Spleen (tissue), 11 donors: ENCODE results near the gene KLHL30. TPM values are rescaled to one million over a fixed set of nuclear protein-coding genes. Genes with fewer than 3 reads are reported as not detected.

ENCODE experiments used
- DNase-seq: peaks from one replicate; pipeline ENCODE4 v3.0.0-alpha.2; 2020
- H3K27ac ChIP-seq, 8 donors: fragments of 200-600 bp; sonication (generic) in 7 of 8; 1 replicate in 4 of 8; 2 replicates in 4 of 8; pipeline versions ENCODE4 v1.5.0 to v1.8.0; 2016 to 2021; ENCODE audit warnings: inconsistent platforms in 4 of 8, mild to moderate bottlenecking in 4 of 8, moderate library complexity in 1 of 8
- H3K27me3 ChIP-seq, 7 donors: fragments of 200-600 bp; sonication (generic) in 6 of 7; replicated peaks in 1 of 7; 1 replicate in 4 of 7; 2 replicates in 3 of 7; pipeline versions ENCODE4 v1.5.0 to v1.8.0; 2016 to 2021; ENCODE audit warnings: inconsistent platforms in 3 of 7, mild to moderate bottlenecking in 1 of 7
- H3K36me3 ChIP-seq, 6 donors: fragments of 200-600 bp; sonication (generic) in 5 of 6; 1 replicate in 4 of 6; 2 replicates in 2 of 6; pipeline versions ENCODE4 v1.5.0 to v1.8.0; 2016 to 2021; ENCODE audit warnings: inconsistent platforms in 2 of 6
- H3K4me1 ChIP-seq, 6 donors: fragments of 200-600 bp; sonication (generic) in 5 of 6; 1 replicate in 3 of 6; 2 replicates in 3 of 6; pipeline versions ENCODE4 v1.5.0 to v1.8.0; 2016 to 2021; ENCODE audit warnings: inconsistent platforms in 3 of 6
- H3K4me3 ChIP-seq, 8 donors: fragments of 200-600 bp; sonication (generic) in 7 of 8; 1 replicate in 4 of 8; 2 replicates in 4 of 8; pipeline versions ENCODE4 v1.5.0 to v1.8.0; 2016 to 2021; ENCODE audit warnings: inconsistent platforms in 4 of 8, mild to moderate bottlenecking in 4 of 8, moderate library complexity in 2 of 8
- H3K9me3 ChIP-seq, 8 donors: fragments of 200-600 bp; sonication (generic) in 7 of 8; 1 replicate in 4 of 8; 2 replicates in 4 of 8; pipeline versions ENCODE4 v1.5.0 to v1.8.0; 2016 to 2021; ENCODE audit warnings: inconsistent platforms in 4 of 8
- CTCF ChIP-seq, 11 experiments: fragments of 200-600 bp in 7 of 11; fragments of 450-650 bp in 4 of 11; sonication (generic) in 4 of 11; IDR thresholded peaks in 8 of 11; conservative IDR thresholded peaks in 3 of 11; 1 replicate in 7 of 11; 2 replicates in 4 of 11; pipeline versions ENCODE4 v1.4.0 to v1.8.0; 2016 to 2021; ENCODE audit warnings: antibody characterized with exemption in 11 of 11, inconsistent platforms in 4 of 11, mild to moderate bottlenecking in 1 of 11
- POLR2A ChIP-seq, 3 donors: fragments of 450-650 bp; IDR thresholded peaks; one replicate each; pipeline ENCODE4 v1.5.1; 2017; ENCODE audit warnings: antibody characterized with exemption in 3 of 3, mild to moderate bottlenecking in 1 of 3
- POLR2AphosphoS5 ChIP-seq, 3 donors: sonication (generic); formaldehyde crosslinking; IDR thresholded peaks; one replicate each; pipeline ENCODE4 v1.5.1; 2017; ENCODE audit warnings: antibody characterized with exemption in 3 of 3
- WGBS, 5 donors: extraction: QIAGEN DNeasy Blood & Tissue Kit in 3 of 5; methylation state at CpG; one replicate each; pipeline versions ENCODE4 v1.1.5 to v1.1.7; 2013 to 2018; 5-methylcytosine and 5-hydroxymethylcytosine counted together
- intact Hi-C: fragments of 100-400 bp; cut with DNase I; formaldehyde crosslinking; loops from one replicate; pipeline ENCODE4 v1.15.0; 2023; ENCODE audit warnings: low total_unique reads
- polyA plus RNA-seq, 3 donors: library from polyadenylated mRNA; stranded (reverse); fragments of 200-250 nt; gene quantifications; one replicate each; pipeline ENCODE4 v1.2.1, GENCODE V29; 2013
- total RNA-seq, 7 donors: library from RNA; depleted of rRNA in 3 of 7; stranded (reverse); fragments of >200 nt in 3 of 7; fragmentation: NEBNext Ultra II Directional in 4 of 7; extraction: Animal tissue kit (Norgen Biotek cat#: 25700) in 4 of 7; gene quantifications; one replicate each; pipeline versions ENCODE4 v1.1.0 to v1.2.1, GENCODE V29; 2016 to 2021
- donor health status: healthy with polysubstance abuse.
- donor health status: DM: no; HTN: no; CAD: no; lungs with moderate emphysema.
- donor health status: DM: no; HTN: no; CAD: no.
- donor health status: Bipolar disorder and iron deficiency.
- donor health status: healthy.
- donor health status: DM: no; HTN: no; CAD: no.
- donor health status: DM: yes; HTN: yes; CAD: no.

The KLHL30 gene
- total and polyA plus RNA-seq, 10 donors = 0.09 to 0.85 (median 0.23) TPM; not detected in 2

DNA sequence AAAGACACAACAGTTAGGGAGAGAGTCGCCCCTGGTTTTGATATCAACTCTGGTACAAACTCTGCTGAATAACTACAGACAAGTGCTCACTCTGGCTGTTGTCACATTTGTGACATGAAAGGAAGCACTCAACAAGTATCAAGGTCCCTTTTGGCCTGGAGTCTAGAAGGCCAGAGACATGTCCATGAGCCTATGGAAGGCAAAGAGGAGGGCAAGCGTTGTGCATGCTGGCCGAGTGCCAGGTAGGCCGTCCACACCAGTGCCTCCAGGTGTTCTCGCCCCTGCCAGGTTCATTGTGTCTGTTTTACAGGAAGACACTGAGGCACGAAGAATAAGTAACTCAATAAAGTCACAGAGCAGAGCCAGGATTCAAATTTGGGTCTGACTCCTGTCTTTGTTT lies 43.9 kb downstream of the KLHL30 start:
- peaks cover 0 to 12% (median 0%) of the 10 kb centered on the region in 6 donors for H3K4me1 ChIP-seq
- no peak overlapping the region for H3K4me3 ChIP-seq
- 73 to 90% (median 77%) methylated on average over 6 of the region's 6 CpGs for WGBS, 5 donors
- TF ChIP-seq CTCF (IDR thresholded peaks at IDR 0.05 in 8 of 11, conservative IDR thresholded peaks at IDR 0.05 in 3 of 11) (no peak), POLR2AphosphoS5 (IDR thresholded peaks at IDR 0.05) (peak in 1 of 3 donors; percentile 29)
- no peaks in the 10 kb centered on the region for H3K27me3 ChIP-seq
- peaks cover 7 to 100% (median 99%) of the 10 kb centered on the region in 6 donors for H3K36me3 ChIP-seq
- H3K27ac ChIP-seq = no peak overlapping the region
- intact Hi-C loops = no loop called here
- DNase-seq = no peak
- no peaks in the 10 kb centered on the region for H3K9me3 ChIP-seq

DNA sequence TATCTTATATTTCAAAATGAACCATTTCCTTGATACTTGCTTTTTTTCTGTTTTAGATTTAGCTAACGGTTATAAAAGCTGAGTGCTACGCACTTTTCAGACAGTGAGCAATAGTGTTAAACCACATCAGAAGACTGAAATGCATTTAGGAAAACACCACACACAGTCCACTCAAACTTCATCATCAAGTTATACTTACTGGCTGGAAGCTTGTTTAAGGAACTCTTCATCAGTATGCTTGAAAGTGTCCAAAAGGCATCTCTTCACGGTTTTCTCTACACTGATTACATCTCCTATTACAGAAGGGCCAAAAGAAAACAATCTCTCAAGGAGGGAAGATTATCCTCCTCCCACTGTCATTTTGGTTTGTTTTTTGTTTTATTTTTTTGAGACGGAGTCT lies 45.4 kb downstream of the KLHL30 start:
- 83 to 88% (median 86%) methylated on average over 4 of the region's 4 CpGs for WGBS, 5 donors
- no peak for DNase-seq
- Histone ChIP-seq H3K27me3 (no peaks in the 10 kb centered on the region), H3K27ac (no peak overlapping the region), H3K9me3 (no peaks in the 10 kb centered on the region), H3K4me1 (peaks cover 0 to 12% (median 0%) of the 10 kb centered on the region in 6 donors), H3K4me3 (no peak overlapping the region), H3K36me3 (peaks cover 7 to 100% (median 98%) of the 10 kb centered on the region in 6 donors)
- intact Hi-C loops = no loop called here
- no peak for TF ChIP-seq POLR2A (IDR thresholded peaks at IDR 0.05)

- Histone ChIP-seq H3K4me1 (peaks cover 0 to 12% (median 0%) of the 10 kb centered on the region in 6 donors), H3K27ac (no peak overlapping the region), H3K4me3 (no peak overlapping the region), H3K27me3 (no peaks in the 10 kb centered on the region), H3K36me3 (peaks cover 0 to 100% (median 97%) of the 10 kb centered on the region in 6 donors), H3K9me3 (no peaks in the 10 kb centered on the region)
- intact Hi-C loops = no loop called here
- WGBS, 5 donors = 92 to 97% (median 95%) methylated on average over 17 of the region's 17 CpGs
- no peak for TF ChIP-seq POLR2A (IDR thresholded peaks at IDR 0.05)
- TF ChIP-seq CTCF (IDR thresholded peaks at IDR 0.05 in 8 of 11, conservative IDR thresholded peaks at IDR 0.05 in 3 of 11) = no peak
- TF ChIP-seq POLR2AphosphoS5 (IDR thresholded peaks at IDR 0.05) = no peak
- DNase-seq = no peak
These were observed 49.4 kb downstream of the KLHL30 start for GRCh38 chr2:238187618-238188548.

DNA sequence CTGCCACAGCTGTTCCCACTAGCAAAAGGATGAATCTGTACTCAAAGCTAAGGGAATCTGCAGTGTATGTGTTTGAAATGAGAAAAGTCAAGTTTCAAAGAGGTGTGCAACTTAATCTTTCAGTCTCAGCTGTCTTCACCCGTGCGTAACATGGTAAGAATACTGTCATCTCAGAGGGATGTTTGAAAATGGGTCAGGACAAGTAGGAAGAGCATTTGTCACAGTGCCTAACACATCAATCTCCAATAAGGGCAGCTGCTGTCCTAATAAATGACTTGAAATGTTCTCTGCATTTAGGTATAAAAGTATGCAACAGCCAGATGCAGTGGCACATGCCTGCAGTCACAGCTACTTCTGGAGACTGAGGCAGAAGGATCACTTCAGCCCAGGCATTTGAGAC lies 52.0 kb downstream of the KLHL30 start:
- Histone ChIP-seq H3K4me3 (no peak overlapping the region), H3K9me3 (no peaks in the 10 kb centered on the region), H3K36me3 (peaks cover 0 to 96% (median 86%) of the 10 kb centered on the region in 6 donors), H3K4me1 (peaks cover 0 to 7% (median 2%) of the 10 kb centered on the region in 6 donors), H3K27ac (no peak overlapping the region), H3K27me3 (no peaks in the 10 kb centered on the region)
- intact Hi-C loops = no loop called here
- 88 to 98% (median 97%) methylated on average over 2 of the region's 2 CpGs for WGBS, 5 donors
- TF ChIP-seq POLR2AphosphoS5 (IDR thresholded peaks at IDR 0.05) (no peak), POLR2A (IDR thresholded peaks at IDR 0.05) (no peak), CTCF (IDR thresholded peaks at IDR 0.05 in 8 of 11, conservative IDR thresholded peaks at IDR 0.05 in 3 of 11) (no peak)
- DNase-seq = no peak

Other genes starting within 250 kb of the KLHL30 start
- gene UBE2F, start 171.7 kb upstream of the KLHL30 start, total RNA-seq = 10 to 100 TPM; 32.1 to 73.9 (median 48.9) TPM
- 10 to 100 TPM; 34.3 to 49.3 (median 46.0) TPM for gene UBE2F, start 171.7 kb upstream of the KLHL30 start, polyA plus RNA-seq
- 10 to 100 TPM; 13.5 to 22.7 (median 17.5) TPM for gene SCLY, start 77.7 kb upstream of the KLHL30 start, total RNA-seq
- gene SCLY, start 77.7 kb upstream of the KLHL30 start, polyA plus RNA-seq = 1 to 10 TPM; 5.8 to 10.0 (median 6.7) TPM
- gene ESPNL, start 38.3 kb upstream of the KLHL30 start, total RNA-seq = 1 to 10 TPM in 4 of 7 donors, under 1 TPM in 3; 0.65 to 5.1 (median 1.5) TPM
- 1 to 10 TPM; 1.3 to 6.2 (median 3.8) TPM for gene ESPNL, start 38.3 kb upstream of the KLHL30 start, polyA plus RNA-seq
- gene ERFE, start 20.3 kb downstream of the KLHL30 start, total RNA-seq = 10 to 100 TPM in 1 of 7 donors, 1 to 10 TPM in 5, under 1 TPM in 1; 0.49 to 11.0 (median 2.4) TPM
- under 1 TPM; 0.06 to 0.63 (median 0.16) TPM for gene ERFE, start 20.3 kb downstream of the KLHL30 start, polyA plus RNA-seq
- 10 to 100 TPM; 39.7 to 61.2 (median 47.1) TPM for gene ILKAP, start 65.0 kb downstream of the KLHL30 start, total RNA-seq
- 10 to 100 TPM; 46.8 to 64.5 (median 58.5) TPM for gene ILKAP, start 65.0 kb downstream of the KLHL30 start, polyA plus RNA-seq
- gene HES6, start 101.4 kb downstream of the KLHL30 start, total RNA-seq = 10 to 100 TPM in 3 of 7 donors, 1 to 10 TPM in 4; 3.9 to 22.7 (median 8.1) TPM
- gene HES6, start 101.4 kb downstream of the KLHL30 start, polyA plus RNA-seq = 10 to 100 TPM in 1 of 3 donors, 1 to 10 TPM in 2; 6.2 to 14.2 (median 8.6) TPM
- 10 to 100 TPM in 6 of 7 donors, 1 to 10 TPM in 1; 9.7 to 16.2 (median 14.8) TPM for gene PER2, start 149.9 kb downstream of the KLHL30 start, total RNA-seq
- gene PER2, start 149.9 kb downstream of the KLHL30 start, polyA plus RNA-seq = 1 to 10 TPM; 2.0 to 3.7 (median 2.6) TPM
- 10 to 100 TPM in 4 of 7 donors, 1 to 10 TPM in 3; 7.8 to 19.2 (median 10.8) TPM for gene TRAF3IP1, start 181.8 kb downstream of the KLHL30 start, total RNA-seq
- 1 to 10 TPM; 2.6 to 3.7 (median 3.2) TPM for gene TRAF3IP1, start 181.8 kb downstream of the KLHL30 start, polyA plus RNA-seq